Prostate gland (tissue), 2 donors: Measurements from ENCODE around the gene RBM10. TPM values are rescaled to one million over a fixed set of nuclear protein-coding genes. Genes with fewer than 3 reads are reported as not detected.

Experiments
- DNase-seq: peaks from one replicate; pipeline ENCODE4 v3.0.0-alpha.2; 2019; ENCODE audit warnings: low spot score
- H3K27ac ChIP-seq, 2 donors: fragments of 200-600 bp; sonication (generic); 2 replicates each; pipeline ENCODE4 v1.5.1; 2017 to 2019
- H3K27me3 ChIP-seq: fragments of 200-600 bp; sonication (generic); replicated peaks from 2 replicates; pipeline ENCODE4 v1.5.1; 2019; ENCODE audit not compliant: insufficient read depth
- H3K36me3 ChIP-seq, 2 donors: fragments of 200-600 bp; sonication (generic); 1 replicate in 1 of 2; 2 replicates in 1 of 2; pipeline versions ENCODE4 v1.5.1 to v1.8.1; 2017 to 2019
- H3K4me1 ChIP-seq: fragments of 200-600 bp; sonication (generic); replicated peaks from 2 replicates; pipeline ENCODE4 v1.5.1; 2019
- H3K4me3 ChIP-seq, 2 donors: fragments of 200-600 bp; sonication (generic); 2 replicates each; pipeline ENCODE4 v1.5.1; 2017 to 2019
- H3K9me3 ChIP-seq: fragments of 200-600 bp; sonication (generic); 2 replicates; pipeline ENCODE4 v1.5.1; 2017
- CTCF ChIP-seq, 4 experiments: fragments of 200-600 bp in 2 of 4; fragments of 450-650 bp in 2 of 4; sonication (generic) in 2 of 4; IDR thresholded peaks; 1 replicate in 3 of 4; 2 replicates in 1 of 4; pipeline ENCODE4 v1.5.1; 2016 to 2019; ENCODE audit warnings: antibody characterized with exemption in 4 of 4, mild to moderate bottlenecking in 2 of 4, moderate library complexity in 2 of 4
- POLR2A ChIP-seq: fragments of 450-650 bp; IDR thresholded peaks from one replicate; pipeline ENCODE4 v1.6.1; 2016; ENCODE audit warnings: antibody characterized with exemption, mild to moderate bottlenecking
- POLR2AphosphoS5 ChIP-seq: sonication (generic); formaldehyde crosslinking; IDR thresholded peaks from one replicate; pipeline ENCODE4 v1.6.1; 2017; ENCODE audit warnings: antibody characterized with exemption
- WGBS: methylation state at CpG from one replicate; pipeline ENCODE4 v1.1.5; 2018; 5-methylcytosine and 5-hydroxymethylcytosine counted together
- intact Hi-C: fragments of 100-400 bp; cut with DNase I; formaldehyde crosslinking; loops from one replicate; pipeline ENCODE4 v1.14.2; 2022
- total RNA-seq, 2 donors: library from RNA; depleted of rRNA; stranded (reverse); fragments of >200 nt; gene quantifications; one replicate each; pipeline ENCODE4 v1.1.0, GENCODE V29; 2016

RBM10 gene
- total RNA-seq, 2 donors from 2014 or later: 45.0 to 49.0 TPM

DNA sequence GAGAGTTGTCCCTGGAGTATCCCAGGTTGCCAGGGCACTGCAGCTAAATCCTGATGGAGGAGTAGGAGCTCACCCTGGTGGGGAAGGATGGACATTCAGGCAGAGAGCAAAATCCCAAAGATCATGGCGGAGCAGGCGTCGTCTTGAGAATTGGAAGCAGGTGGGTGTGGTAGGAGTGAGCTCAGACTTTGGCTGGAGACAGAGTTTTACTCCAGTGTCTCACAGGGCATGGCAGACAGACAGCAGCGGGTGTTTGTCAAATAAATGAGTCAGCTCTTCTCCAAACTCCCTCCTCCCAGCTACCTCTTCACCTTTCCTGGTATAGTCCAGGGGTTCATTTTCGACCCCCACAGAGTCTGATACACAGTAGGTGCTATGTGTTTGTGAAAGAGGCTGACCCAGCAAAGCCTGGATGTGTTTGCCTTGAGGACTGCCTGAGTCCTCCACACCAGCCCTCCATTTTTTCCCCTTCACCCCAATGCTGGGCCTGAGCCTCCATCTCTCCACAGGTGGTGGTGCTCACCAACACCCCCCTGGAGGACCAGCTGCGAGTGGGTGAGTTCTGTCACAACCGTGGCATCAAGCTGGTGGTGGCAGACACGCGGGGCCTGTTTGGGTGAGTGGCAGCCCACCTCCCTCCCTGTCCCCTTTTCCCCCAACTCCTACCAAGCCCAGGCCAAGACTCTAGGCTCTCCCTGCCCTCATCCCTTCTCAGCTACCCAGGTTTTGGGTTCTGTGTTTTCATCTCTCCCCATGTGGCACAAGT is 55.5 kb downstream of the RBM10 start:
- TF ChIP-seq POLR2A (peak; percentile 18), POLR2AphosphoS5 (peak; percentile 56), CTCF (IDR thresholded peaks at IDR 0.05) (peak in 1 of 4 experiments; percentile 40)
- Histone ChIP-seq H3K4me1 (no peaks in the 10 kb centered on the region), H3K4me3 (no peak overlapping the region), H3K36me3 (peaks cover 0 to 12% of the 10 kb centered on the region in 2 donors), H3K27ac (peak overlapping the region; percentile 68 to 70), H3K27me3 (no peaks in the 10 kb centered on the region), H3K9me3 (no peaks in the 10 kb centered on the region)
- DNase-seq: peak; percentile 56
- WGBS: 61% methylated on average over 9 of the region's 9 CpGs
- intact Hi-C loops: no loop called here

DNA sequence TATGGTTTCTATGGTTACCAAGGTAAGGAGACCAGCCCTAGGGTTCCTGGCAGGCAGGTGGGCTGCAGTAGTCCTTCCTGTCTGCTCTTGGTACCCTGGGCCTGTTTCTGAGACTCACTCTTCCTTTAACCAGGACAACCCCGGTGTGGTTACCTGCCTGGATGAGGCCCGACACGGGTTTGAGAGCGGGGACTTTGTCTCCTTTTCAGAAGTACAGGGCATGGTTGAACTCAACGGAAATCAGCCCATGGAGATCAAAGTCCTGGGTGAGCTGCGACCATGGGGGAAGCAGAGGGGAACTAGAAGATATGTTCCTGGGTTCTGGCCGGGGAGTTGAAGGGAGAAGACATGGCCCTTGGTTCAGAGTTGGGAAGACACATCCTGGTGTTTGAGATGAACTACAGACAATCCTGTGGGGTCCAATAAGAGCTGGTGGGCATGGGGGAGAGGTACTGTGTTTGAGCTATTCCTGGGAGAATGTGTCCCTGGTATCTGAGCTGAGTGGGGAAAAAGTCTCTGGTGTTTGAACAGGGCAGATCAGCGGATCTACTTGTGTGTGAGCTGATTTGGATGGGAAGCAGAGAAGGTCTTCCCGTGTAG is 56.4 kb downstream of the RBM10 start:
- peaks cover 0 to 12% of the 10 kb centered on the region in 2 donors for H3K36me3 ChIP-seq
- no peaks in the 10 kb centered on the region for H3K4me1 ChIP-seq
- intact Hi-C loops: no loop called here
- no peaks in the 10 kb centered on the region for H3K9me3 ChIP-seq
- no peak overlapping the region for H3K4me3 ChIP-seq
- 83% methylated on average over 8 of the region's 9 CpGs for WGBS
- DNase-seq: no peak
- TF ChIP-seq CTCF (IDR thresholded peaks at IDR 0.05): no peak
- no peak for TF ChIP-seq POLR2A
- H3K27ac ChIP-seq: peak overlapping the region; percentile 68 to 70
- no peaks in the 10 kb centered on the region for H3K27me3 ChIP-seq

GRCh38 chrX:47202316-47202715 is 57.3 kb downstream of the RBM10 start:
- Histone ChIP-seq H3K9me3 (no peaks in the 10 kb centered on the region), H3K4me1 (no peaks in the 10 kb centered on the region), H3K4me3 (no peak overlapping the region), H3K27me3 (no peaks in the 10 kb centered on the region), H3K27ac (no peak overlapping the region), H3K36me3 (peaks cover 0 to 12% of the 10 kb centered on the region in 2 donors)
- no peak for TF ChIP-seq POLR2AphosphoS5
- no peak for TF ChIP-seq POLR2A
- TF ChIP-seq CTCF (IDR thresholded peaks at IDR 0.05): no peak
- 81% methylated on average over 9 of the region's 11 CpGs for WGBS
- DNase-seq: no peak
- intact Hi-C loops: no loop called here

DNA sequence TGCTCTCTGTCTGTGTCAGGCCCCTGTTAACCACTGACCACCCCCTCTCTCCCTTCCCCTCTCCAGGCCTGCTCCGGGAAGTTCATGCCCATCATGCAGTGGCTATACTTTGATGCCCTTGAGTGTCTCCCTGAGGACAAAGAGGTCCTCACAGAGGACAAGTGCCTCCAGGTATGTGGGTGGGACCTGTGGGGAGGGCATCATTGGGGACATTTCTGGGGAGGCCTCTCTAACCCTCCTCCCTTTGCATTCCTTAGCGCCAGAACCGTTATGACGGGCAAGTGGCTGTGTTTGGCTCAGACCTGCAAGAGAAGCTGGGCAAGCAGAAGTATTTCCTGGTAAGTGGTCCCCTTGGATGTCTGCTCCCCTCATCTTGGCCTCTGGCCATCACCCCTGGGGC is 57.9 kb downstream of the RBM10 start:
- intact Hi-C loops: no loop called here
- Histone ChIP-seq H3K36me3 (peaks cover 0 to 12% of the 10 kb centered on the region in 2 donors), H3K27ac (no peak overlapping the region), H3K4me3 (no peak overlapping the region), H3K9me3 (no peaks in the 10 kb centered on the region), H3K4me1 (no peaks in the 10 kb centered on the region), H3K27me3 (no peaks in the 10 kb centered on the region)
- 20% methylated on average over 3 of the region's 4 CpGs for WGBS
- TF ChIP-seq POLR2A: no peak
- TF ChIP-seq POLR2AphosphoS5: no peak
- TF ChIP-seq CTCF (IDR thresholded peaks at IDR 0.05): no peak
- DNase-seq: no peak

DNA sequence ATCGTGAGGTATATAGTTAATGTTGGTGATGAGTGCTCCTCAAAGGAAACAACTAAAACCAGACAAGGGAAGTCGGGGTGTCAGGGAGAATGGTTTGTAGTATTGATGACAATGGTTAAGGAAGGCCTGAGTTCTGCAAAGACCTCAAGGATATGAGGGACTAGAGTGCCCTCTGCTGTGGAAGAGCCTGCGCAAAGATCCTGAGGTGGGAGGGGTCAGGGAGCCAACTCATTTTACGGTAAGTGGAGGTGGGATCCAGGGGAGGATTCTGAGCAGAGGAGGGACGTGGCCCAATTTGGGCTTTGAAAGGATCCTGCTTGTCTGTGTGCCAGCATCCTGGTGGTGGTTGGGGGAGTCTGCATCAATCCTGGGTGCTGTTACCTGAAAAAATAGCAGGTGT is 59.9 kb downstream of the RBM10 start:
- no peaks in the 10 kb centered on the region for H3K4me1 ChIP-seq
- DNase-seq: no peak
- TF ChIP-seq POLR2A (no peak), POLR2AphosphoS5 (no peak), CTCF (IDR thresholded peaks at IDR 0.05) (no peak)
- intact Hi-C loops: no loop called here
- H3K27ac ChIP-seq: no peak overlapping the region
- no peak overlapping the region for H3K4me3 ChIP-seq
- H3K36me3 ChIP-seq: peaks cover 0 to 12% of the 10 kb centered on the region in 2 donors
- H3K9me3 ChIP-seq: no peaks in the 10 kb centered on the region
- no peaks in the 10 kb centered on the region for H3K27me3 ChIP-seq
- 58% methylated on average over 5 of the region's 5 CpGs for WGBS
